HepG2 (cell line): ENCODE measurements around the gene HSP90AA1. TPM values are rescaled to one million over a fixed set of nuclear protein-coding genes. Genes with fewer than 3 reads are reported as not detected.

Experiments used
- ATAC-seq: fragments of 200-7000 bp; cut with Tn5 transposase; 3 replicates; pipeline ENCODE4 v1.9.1; 2020; ENCODE audit warnings: mild to moderate bottlenecking, moderate library complexity
- BruUV-seq: library from RNA; stranded (reverse); fragments of 400-500 nt; replicated peaks from 2 replicates; lab custom pipeline; 2021; lab: Mats Ljungman, UMichigan
- CTCF ChIA-PET: fragments of 300-600 bp; formaldehyde crosslinking; extraction: SDS; loops from one replicate; lab custom pipeline; 2021; ENCODE audit warnings: low total read pairs, inconsistent platforms, low intra/inter-chr PET ratio; lab: Yijun Ruan, JAX
- POLR2A ChIA-PET: fragments of 350-600 bp; sonication (Branson Sonifier 250); formaldehyde crosslinking; loops from one replicate; lab custom pipeline; 2020; ENCODE audit warnings: antibody characterized with exemption, inconsistent platforms; lab: Yijun Ruan, JAX
- DNase-seq: peaks from one replicate; pipeline ENCODE4 v3.0.0-alpha.2; 2015; ENCODE audit warnings: low spot score
- FAIRE-seq: peaks from 3 replicates; lab custom pipeline; 2011; peaks lifted over from hg19 to GRCh38; lab: Jason Lieb, UNC
- H2AFZ ChIP-seq: one replicate; pipeline ENCODE4 v1.6.1; 2011; ENCODE audit warnings: low read length, inconsistent platforms
- H3K27ac ChIP-seq: fragments of 300-600 bp; 3 replicates; pipeline ENCODE4 v1.8.0; 2011; ENCODE audit warnings: mixed run types, mild to moderate bottlenecking, mixed read lengths, low read length, inconsistent platforms; ENCODE audit not compliant: insufficient read depth; ENCODE audit errors: extremely low read length
- H3K27me3 ChIP-seq, 2 experiments: fragments of 200-600 bp in 1 of 2; 2 replicates in 1 of 2; 3 replicates in 1 of 2; pipeline versions ENCODE4 v1.6.0 to v1.8.0; 2011; ENCODE audit warnings: low read length in 2 of 2, mild to moderate bottlenecking in 2 of 2, moderate library complexity in 2 of 2, inconsistent platforms in 1 of 2; ENCODE audit not compliant: insufficient read depth in 2 of 2, control insufficient read depth in 1 of 2
- H3K36me3 ChIP-seq, 2 experiments: fragments of 200-600 bp in 1 of 2; replicated peaks in 1 of 2; 2 replicates in 1 of 2; 3 replicates in 1 of 2; pipeline versions ENCODE4 v1.5.1 to v1.8.0; 2011; ENCODE audit warnings: low read length in 2 of 2, inconsistent platforms in 1 of 2; ENCODE audit not compliant: insufficient read depth in 2 of 2, control insufficient read depth in 1 of 2
- H3K4me1 ChIP-seq: 2 replicates; pipeline ENCODE4 v1.5.1; 2012; ENCODE audit warnings: low read length, inconsistent platforms; ENCODE audit not compliant: insufficient read depth
- H3K4me2 ChIP-seq: 2 replicates; pipeline ENCODE4 v1.6.0; 2011; ENCODE audit warnings: low read depth, low read length, inconsistent platforms
- H3K4me3 ChIP-seq, 3 experiments: fragments of 200-600 bp in 1 of 3; sonication (generic), shearing (Covaris generic) in 1 of 3; replicated peaks in 1 of 3; 2 replicates each; pipeline ENCODE4 v1.5.1; 2011 to 2016; ENCODE audit warnings: low read length in 3 of 3, inconsistent platforms in 2 of 3, low read depth in 2 of 3, mild to moderate bottlenecking in 2 of 3, control low read depth in 1 of 3, mixed read lengths in 1 of 3; ENCODE audit not compliant: insufficient read depth in 1 of 3
- H3K79me2 ChIP-seq: one replicate; pipeline ENCODE4 v1.6.1; 2011; ENCODE audit warnings: low read length, inconsistent platforms; ENCODE audit not compliant: insufficient read depth
- H3K9ac ChIP-seq: 2 replicates; pipeline ENCODE4 v1.6.0; 2011; ENCODE audit warnings: mild to moderate bottlenecking, low read depth, low read length, inconsistent platforms; ENCODE audit not compliant: insufficient read depth
- H3K9me3 ChIP-seq: 2 replicates; pipeline ENCODE4 v1.5.1; 2012; ENCODE audit warnings: mild to moderate bottlenecking, low read length
- H4K20me1 ChIP-seq: 2 replicates; pipeline ENCODE4 v1.6.0; 2011; ENCODE audit warnings: inconsistent platforms, mild to moderate bottlenecking, low read length, moderate library complexity; ENCODE audit not compliant: insufficient read depth
- CENPX ChIP-seq: sonication (generic); formaldehyde crosslinking; IDR thresholded peaks from 2 replicates; pipeline ENCODE4 v1.9.0; 2021; ENCODE audit warnings: mild to moderate bottlenecking, missing genetic modification reagents, moderate library complexity
- PHF21A ChIP-seq: sonication (generic); formaldehyde crosslinking; IDR thresholded peaks from 2 replicates; pipeline ENCODE4 v1.5.0; 2020; ENCODE audit warnings: mild to moderate bottlenecking, missing genetic modification reagents
- RBM39 ChIP-seq: fragments of 200-400 bp; formaldehyde crosslinking; IDR thresholded peaks from one replicate; pipeline ENCODE4 v1.6.1; 2018; ENCODE audit warnings: antibody characterized with exemption, mild to moderate bottlenecking, low read depth, low read length; ENCODE audit not compliant: poor library complexity, severe bottlenecking
- ZNF232 ChIP-seq: sonication (generic); formaldehyde crosslinking; IDR thresholded peaks from 2 replicates; pipeline ENCODE4 v1.4.0; 2020; ENCODE audit warnings: missing genetic modification reagents, borderline replicate concordance
- WGBS: methylation state at CpG from one replicate; pipeline ENCODE4 v1.1.6; 2017; ENCODE audit warnings: low lambda C conversion rate; 5-methylcytosine and 5-hydroxymethylcytosine counted together
- in situ Hi-C: cut with HindIII; loops from 2 replicates; pipeline ENCODE4 v1.10.0; 2017; ENCODE audit warnings: low pct_unique_long_range_greater_than_20kb; ENCODE audit not compliant: extremely low pct_ligation_motif_present
- intact Hi-C: fragments of 100-400 bp; cut with micrococcal nuclease; formaldehyde crosslinking; loops from one replicate; pipeline ENCODE4 v1.10.0; 2022; ENCODE audit not compliant: unreplicated experiment
- polyA plus RNA-seq, 8 experiments: library from polyadenylated mRNA; depleted of rRNA in 3 of 8; stranded (reverse) in 7 of 8; unstranded in 1 of 8; fragments of >200 nt; fragmentation: Illumina TruSeq in 4 of 8; extraction: Trizol in 4 of 8; gene quantifications; 2 replicates each; pipeline versions ENCODE4 v1.2.1 to v1.2.3, GENCODE V29; 2011 to 2016; ENCODE audit warnings: low read depth in 4 of 8, missing spikeins in 1 of 8, mixed read lengths in 1 of 8; ENCODE audit not compliant: insufficient read depth in 1 of 8
- total RNA-seq, 5 experiments: library from RNA; depleted of rRNA; stranded (reverse); fragments of >200 nt; fragmentation: Illumina TruSeq; extraction: Trizol; gene quantifications; 2 replicates each; pipeline ENCODE4 v1.2.3, GENCODE V29; 2016; ENCODE audit warnings: low read depth in 1 of 5
- TF ChIP-seq, protein P1 (sequence below): sonication (generic); formaldehyde crosslinking; IDR thresholded peaks from 2 replicates; pipeline ENCODE4 v1.5.0; 2020; ENCODE audit warnings: mild to moderate bottlenecking, missing genetic modification reagents
- TF ChIP-seq, protein P2 (sequence below): sonication (generic); formaldehyde crosslinking; IDR thresholded peaks from 2 replicates; pipeline ENCODE4 v1.4.0; 2020; ENCODE audit warnings: mild to moderate bottlenecking, missing genetic modification reagents
- TF ChIP-seq, protein P3 (sequence below): IDR thresholded peaks from 2 replicates; pipeline ENCODE4 v1.6.1; 2016; ENCODE audit warnings: control low read depth

Gene HSP90AA1
- total and polyA plus RNA-seq, 2 of the 13 experiments (the other 11 are each of a cell fraction or from before 2014, with no cell fraction given) = 262 to 636 TPM

DNA sequence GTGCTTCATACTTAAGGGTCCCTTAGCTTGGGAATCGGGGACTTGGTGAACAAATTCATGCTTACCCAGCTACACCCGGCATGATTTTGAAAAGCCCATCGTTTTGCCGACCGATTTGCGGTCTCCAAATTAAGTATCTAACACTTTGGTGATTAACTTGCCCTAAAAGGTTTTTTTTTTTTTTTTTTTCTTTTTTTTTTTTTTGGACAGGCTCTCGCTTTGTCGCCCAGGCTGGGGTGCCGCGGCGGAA is 843 bp upstream of the HSP90AA1 start:
- H3K27me3 ChIP-seq = no peaks in the 10 kb centered on the region; a peak in 1 of 5 replicates
- in situ Hi-C loops (loop anchor here (25.0 kb wide), 1 partner anchor 375 kb away; no protein-coding TSS in a partner anchor), intact Hi-C loops (loop anchor here (2.0 kb wide), 1 partner anchor 125 kb away; no protein-coding TSS in a partner anchor)
- H3K9ac ChIP-seq = peak overlapping the region; percentile 89
- WGBS = 54% methylated on average over 11 of the region's 11 CpGs
- peaks cover 27% of the 10 kb centered on the region for H4K20me1 ChIP-seq
- FAIRE-seq = no peak
- peak overlapping the region; percentile 94 for H3K27ac ChIP-seq
- TF ChIP-seq CENPX (0 out of 2 replicates have a peak, but pooled peaks have one; percentile 67), RBM39 (peak; percentile 17), ZNF232 (CRISPR knock-in tag) (no peak), PHF21A (CRISPR knock-in tag) (peak; percentile 70; the same call in 1 of the 2 replicates)
- TF ChIP-seq, protein P1, sequence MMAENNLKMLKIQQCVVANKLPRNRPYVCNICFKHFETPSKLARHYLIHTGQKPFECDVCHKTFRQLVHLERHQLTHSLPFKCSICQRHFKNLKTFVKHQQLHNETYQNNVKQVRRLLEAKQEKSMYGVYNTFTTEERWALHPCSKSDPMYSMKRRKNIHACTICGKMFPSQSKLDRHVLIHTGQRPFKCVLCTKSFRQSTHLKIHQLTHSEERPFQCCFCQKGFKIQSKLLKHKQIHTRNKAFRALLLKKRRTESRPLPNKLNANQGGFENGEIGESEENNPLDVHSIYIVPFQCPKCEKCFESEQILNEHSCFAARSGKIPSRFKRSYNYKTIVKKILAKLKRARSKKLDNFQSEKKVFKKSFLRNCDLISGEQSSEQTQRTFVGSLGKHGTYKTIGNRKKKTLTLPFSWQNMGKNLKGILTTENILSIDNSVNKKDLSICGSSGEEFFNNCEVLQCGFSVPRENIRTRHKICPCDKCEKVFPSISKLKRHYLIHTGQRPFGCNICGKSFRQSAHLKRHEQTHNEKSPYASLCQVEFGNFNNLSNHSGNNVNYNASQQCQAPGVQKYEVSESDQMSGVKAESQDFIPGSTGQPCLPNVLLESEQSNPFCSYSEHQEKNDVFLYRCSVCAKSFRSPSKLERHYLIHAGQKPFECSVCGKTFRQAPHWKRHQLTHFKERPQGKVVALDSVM (CRISPR knock-in tag) = 0 out of 2 replicates have a peak, but pooled peaks have one; percentile 7
- TF ChIP-seq, protein P2, sequence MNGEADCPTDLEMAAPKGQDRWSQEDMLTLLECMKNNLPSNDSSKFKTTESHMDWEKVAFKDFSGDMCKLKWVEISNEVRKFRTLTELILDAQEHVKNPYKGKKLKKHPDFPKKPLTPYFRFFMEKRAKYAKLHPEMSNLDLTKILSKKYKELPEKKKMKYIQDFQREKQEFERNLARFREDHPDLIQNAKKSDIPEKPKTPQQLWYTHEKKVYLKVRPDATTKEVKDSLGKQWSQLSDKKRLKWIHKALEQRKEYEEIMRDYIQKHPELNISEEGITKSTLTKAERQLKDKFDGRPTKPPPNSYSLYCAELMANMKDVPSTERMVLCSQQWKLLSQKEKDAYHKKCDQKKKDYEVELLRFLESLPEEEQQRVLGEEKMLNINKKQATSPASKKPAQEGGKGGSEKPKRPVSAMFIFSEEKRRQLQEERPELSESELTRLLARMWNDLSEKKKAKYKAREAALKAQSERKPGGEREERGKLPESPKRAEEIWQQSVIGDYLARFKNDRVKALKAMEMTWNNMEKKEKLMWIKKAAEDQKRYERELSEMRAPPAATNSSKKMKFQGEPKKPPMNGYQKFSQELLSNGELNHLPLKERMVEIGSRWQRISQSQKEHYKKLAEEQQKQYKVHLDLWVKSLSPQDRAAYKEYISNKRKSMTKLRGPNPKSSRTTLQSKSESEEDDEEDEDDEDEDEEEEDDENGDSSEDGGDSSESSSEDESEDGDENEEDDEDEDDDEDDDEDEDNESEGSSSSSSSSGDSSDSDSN (CRISPR knock-in tag) = 0 out of 2 replicates have a peak, but pooled peaks have one; percentile 1
- TF ChIP-seq, protein P3, sequence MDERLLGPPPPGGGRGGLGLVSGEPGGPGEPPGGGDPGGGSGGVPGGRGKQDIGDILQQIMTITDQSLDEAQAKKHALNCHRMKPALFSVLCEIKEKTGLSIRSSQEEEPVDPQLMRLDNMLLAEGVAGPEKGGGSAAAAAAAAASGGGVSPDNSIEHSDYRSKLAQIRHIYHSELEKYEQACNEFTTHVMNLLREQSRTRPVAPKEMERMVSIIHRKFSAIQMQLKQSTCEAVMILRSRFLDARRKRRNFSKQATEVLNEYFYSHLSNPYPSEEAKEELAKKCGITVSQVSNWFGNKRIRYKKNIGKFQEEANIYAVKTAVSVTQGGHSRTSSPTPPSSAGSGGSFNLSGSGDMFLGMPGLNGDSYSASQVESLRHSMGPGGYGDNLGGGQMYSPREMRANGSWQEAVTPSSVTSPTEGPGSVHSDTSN = no peak
- peaks cover 42% of the 10 kb centered on the region for H3K4me1 ChIP-seq
- CTCF ChIA-PET = no interaction called here
- H3K79me2 ChIP-seq = peaks cover 40% of the 10 kb centered on the region
- no peaks in the 10 kb centered on the region for H3K9me3 ChIP-seq
- H3K4me3 ChIP-seq = peak overlapping the region; percentile 74 to 75 (median 75)
- POLR2A ChIA-PET = interaction anchor here (0.7 to 1.6 kb wide), 2 partner anchors 10 to 230 kb away, joined by 4 read pairs; no protein-coding TSS in a partner anchor
- DNase-seq = no peak
- no peak for ATAC-seq
- H2AFZ ChIP-seq = no peak overlapping the region
- H3K4me2 ChIP-seq = peak overlapping the region; percentile 94
- H3K36me3 ChIP-seq = peaks cover 16 to 23% of the 10 kb centered on the region in 2 experiments
- TSS peak; percentile 83 for BruUV-seq
